ENCODE measurements around the gene DYNLT2B.
A peak's percentile ranks its signal among the peaks of the same experiment; 100 is the strongest.
"Not testable (repeated sequence)": the region's sequence is repeated elsewhere in the genome, so short reads cannot be mapped to it uniquely, and the experiment has no call there.

DYNLT2B gene

GRCh38 chr3:196272826-196273225 lies 45.2 kb downstream of the DYNLT2B start:
- no peak for DNase-seq (ENCODE audit: low read depth)

DNA sequence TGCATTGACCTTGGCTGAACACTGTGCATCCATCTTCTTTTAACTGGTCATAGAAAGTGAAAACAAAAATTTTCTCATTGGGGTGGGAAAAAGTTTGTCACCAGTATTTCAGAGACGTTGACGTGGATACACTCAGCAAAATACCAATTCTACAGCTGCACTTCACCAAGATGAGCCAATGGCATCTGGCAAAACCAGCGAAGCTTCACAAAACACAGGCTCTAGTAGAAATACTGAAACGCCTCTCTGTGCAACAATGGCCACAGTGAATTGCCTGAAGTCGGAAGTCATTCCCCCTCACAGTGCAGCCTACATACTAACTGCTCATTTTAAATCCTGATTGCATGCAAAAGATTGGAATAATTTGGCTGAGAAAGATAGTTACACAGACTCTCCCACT lies 47.5 kb downstream of the DYNLT2B start:
- DNase-seq (ENCODE audit: low read depth) = no peak

- peak; percentile 81 for DNase-seq (ENCODE audit: low read depth)
Observed at GRCh38 chr3:196268284-196269163, 49.5 kb downstream of the DYNLT2B start.

DNA sequence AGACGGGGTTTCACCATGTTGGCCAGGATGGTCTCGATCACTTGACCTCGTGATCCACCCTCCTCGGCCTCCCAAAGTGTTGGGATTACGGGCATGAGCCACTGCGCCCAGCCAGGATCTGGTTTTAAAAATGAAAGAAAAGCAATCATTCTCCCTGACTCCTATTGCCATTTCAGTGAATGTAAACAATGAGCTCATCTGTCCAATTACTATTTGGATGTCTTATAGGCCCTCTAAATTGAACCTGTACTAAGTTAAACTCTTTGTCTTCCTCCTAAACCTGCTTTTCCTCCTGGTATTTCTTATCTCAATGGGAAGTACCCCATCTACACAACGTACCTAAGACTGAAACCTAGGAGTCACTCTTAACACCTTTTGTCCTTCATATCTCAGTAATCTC lies 54.2 kb downstream of the DYNLT2B start:
- no peak for DNase-seq (ENCODE audit: low read depth)

DNA sequence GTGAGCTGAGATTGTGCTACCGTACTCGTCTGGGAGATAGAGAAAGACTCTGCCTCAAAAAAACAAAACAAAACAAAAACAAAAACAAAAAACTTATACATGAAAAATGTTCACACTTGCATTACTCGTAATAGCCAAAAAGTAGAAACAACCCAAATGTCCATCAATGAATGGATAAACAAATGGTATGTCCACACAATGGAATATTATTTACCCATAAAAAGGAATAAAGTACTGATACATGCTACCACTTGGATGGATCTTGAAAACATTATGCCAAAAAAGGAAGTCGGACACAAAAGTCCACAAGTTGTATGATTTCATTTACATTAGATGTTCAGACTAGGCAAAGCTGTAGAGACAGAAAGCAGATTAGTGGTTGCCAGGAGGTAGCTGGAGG lies 57.3 kb downstream of the DYNLT2B start:
- no peak for DNase-seq (ENCODE audit: low read depth)

DNA sequence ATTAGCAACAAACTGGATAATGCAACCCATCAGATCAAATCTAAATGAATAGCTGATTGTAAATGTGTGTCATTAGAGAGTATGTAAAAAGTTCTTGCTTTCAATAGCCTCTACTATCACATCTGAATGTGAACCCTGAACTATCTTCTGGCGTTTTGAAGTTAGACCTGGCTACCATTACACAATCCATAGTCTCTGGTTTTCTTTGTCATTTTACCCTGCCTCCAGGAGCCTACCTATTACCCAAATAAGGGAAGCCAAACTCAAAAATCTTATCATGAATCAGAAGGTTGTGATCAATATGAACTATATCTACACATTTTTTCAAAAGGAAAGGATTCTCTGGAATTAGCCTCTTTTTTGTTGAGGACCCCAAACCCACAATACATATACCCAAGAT lies 62.3 kb downstream of the DYNLT2B start:
- DNase-seq (ENCODE audit: low read depth) = no peak

DNA sequence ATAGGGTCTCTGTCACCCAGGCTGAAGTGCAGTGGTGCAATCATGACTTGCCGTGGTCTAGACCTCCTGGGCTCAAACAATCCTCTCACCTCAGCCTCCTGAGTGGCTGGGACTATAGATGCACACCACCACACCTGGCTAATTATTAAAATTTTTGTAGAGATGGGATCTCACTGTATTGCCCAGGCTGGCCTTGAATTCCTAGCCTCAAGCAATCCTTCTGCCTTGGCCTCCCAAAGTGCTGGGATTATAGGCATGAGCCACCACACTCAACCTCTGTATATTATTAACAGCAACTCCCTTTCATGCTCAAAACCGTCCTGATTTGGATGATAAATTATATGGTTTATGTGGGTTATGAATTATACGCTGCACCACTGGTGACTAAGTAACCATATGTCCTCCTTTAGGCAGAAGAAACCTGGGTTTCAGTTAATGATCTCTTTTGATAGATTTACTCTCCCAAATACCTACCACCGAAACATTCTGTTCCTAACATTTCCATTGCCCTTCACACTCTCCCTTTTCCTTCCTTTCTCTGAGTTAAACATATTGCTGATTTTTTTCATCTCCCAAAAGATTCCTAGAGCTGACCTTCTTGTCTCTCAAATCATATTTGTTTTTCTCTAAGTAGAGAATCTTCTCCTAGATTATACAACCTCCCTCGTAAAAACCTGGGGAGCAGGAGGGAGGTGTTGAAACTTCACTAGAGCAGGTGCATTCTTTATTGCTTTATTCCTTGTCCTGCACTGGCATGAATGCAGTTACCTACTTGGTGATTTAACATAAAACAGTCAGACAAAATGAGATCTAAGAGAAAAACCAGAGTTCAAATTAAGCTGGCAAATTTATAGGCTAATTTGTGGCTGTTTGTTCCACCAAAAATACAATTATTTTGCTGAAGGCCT lies 63.4 kb downstream of the DYNLT2B start:
- no peak for DNase-seq (ENCODE audit: low read depth)

- DNase-seq (ENCODE audit: low read depth) = no peak
Observed at GRCh38 chr3:196251918-196252317, 66.1 kb downstream of the DYNLT2B start.

DNA sequence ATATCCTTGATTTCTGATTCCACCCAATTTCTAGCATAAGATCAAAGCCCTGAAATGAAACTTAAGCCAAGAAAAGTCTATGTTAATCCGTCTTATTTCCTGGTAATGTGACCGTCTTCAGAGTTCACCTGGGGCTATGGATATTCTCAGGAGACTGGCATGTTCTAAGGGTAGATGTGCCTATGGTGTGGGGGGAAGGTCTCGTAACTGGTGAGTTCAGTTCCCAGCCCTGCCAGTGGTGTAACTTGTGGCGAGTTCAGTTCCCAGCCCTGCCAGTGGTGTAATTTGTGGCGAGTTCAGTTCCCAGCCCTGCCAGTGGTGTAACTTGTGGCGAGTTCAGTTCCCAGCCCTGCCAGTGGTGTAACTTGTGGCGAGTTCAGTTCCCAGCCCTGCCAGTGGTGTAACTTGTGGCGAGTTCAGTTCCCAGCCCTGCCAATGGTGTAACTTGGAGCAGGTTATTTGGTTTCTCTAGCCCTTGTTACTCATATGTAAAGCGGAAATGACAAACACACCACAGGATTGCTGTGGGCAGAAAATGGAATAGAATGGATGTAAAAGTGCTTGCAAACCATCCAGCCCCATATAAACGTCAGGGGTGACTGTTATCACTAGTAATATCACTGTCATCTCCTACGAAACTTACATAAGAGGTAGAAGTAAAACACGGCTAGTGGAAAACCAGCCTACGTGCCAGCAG lies 71.3 kb downstream of the DYNLT2B start:
- peak; percentile 60 for DNase-seq (ENCODE audit: low read depth)

GRCh38 chr3:196244166-196244565 lies 73.9 kb downstream of the DYNLT2B start:
- DNase-seq (ENCODE audit: low read depth) = not testable (repeated sequence)

DNA sequence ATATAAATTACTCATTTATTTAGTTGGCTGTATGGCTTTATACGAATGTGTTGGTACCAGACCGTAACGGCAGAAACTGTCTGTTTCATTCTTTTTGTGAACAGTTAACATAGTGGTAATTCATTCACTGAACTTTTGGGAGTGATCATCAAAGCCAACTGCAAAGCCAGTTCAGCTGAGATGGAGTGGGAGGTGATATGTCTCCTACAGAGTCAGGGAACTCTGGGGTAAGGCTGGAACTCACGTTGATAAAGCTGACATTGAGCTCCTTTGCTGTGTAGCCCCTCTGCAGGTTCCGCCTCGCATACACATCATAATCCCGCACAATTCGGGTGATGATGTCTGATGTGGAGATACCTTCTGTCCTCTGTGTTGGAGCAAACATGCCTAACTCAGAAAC lies 76.3 kb downstream of the DYNLT2B start:
- no peak for DNase-seq (ENCODE audit: low read depth)
